H9 (cell line): Measurements from ENCODE around the gene CUL4A. TPM values are rescaled to one million over a fixed set of nuclear protein-coding genes. Genes with fewer than 3 reads are reported as not detected.

ENCODE experiments used
- DNase-seq: peaks from one replicate; pipeline ENCODE4 v3.0.0-alpha.2; 2017
- H2AFZ ChIP-seq: one replicate; pipeline ENCODE4 v1.6.1; 2013; ENCODE audit warnings: mild to moderate bottlenecking, low read length, control low read depth, moderate library complexity
- H2AK5ac ChIP-seq: 2 replicates; pipeline ENCODE4 v1.6.1; 2013; ENCODE audit warnings: low read length, control low read depth, mixed read lengths; ENCODE audit not compliant: insufficient read length
- H2BK120ac ChIP-seq: one replicate; pipeline ENCODE4 v1.6.1; 2013; ENCODE audit warnings: low read depth, mild to moderate bottlenecking, low read length, control low read depth, inconsistent platforms; ENCODE audit not compliant: poor library complexity, severe bottlenecking
- H2BK12ac ChIP-seq: 2 replicates; pipeline ENCODE4 v1.6.1; 2013; ENCODE audit warnings: low read length, control low read depth, mixed read lengths, low read depth; ENCODE audit not compliant: insufficient read length
- H2BK15ac ChIP-seq: 2 replicates; pipeline ENCODE4 v1.6.1; 2013; ENCODE audit warnings: low read depth, low read length, control low read depth
- H2BK20ac ChIP-seq: one replicate; pipeline ENCODE4 v1.6.1; 2013; ENCODE audit warnings: low read depth, mild to moderate bottlenecking, low read length, control low read depth, inconsistent platforms; ENCODE audit not compliant: poor library complexity, severe bottlenecking
- H2BK5ac ChIP-seq: 2 replicates; pipeline ENCODE4 v1.6.1; 2013; ENCODE audit warnings: low read length, control low read depth, mixed read lengths; ENCODE audit not compliant: insufficient read length
- H3K14ac ChIP-seq: 2 replicates; pipeline ENCODE4 v1.6.1; 2013; ENCODE audit warnings: low read length, control low read depth; ENCODE audit not compliant: insufficient read depth
- H3K18ac ChIP-seq: 2 replicates; pipeline ENCODE4 v1.6.1; 2013; ENCODE audit warnings: low read depth, mild to moderate bottlenecking, mixed read lengths, low read length, control low read depth; ENCODE audit not compliant: insufficient read length
- H3K23ac ChIP-seq: 2 replicates; pipeline ENCODE4 v1.6.1; 2013; ENCODE audit warnings: low read length, control low read depth, mixed read lengths, low read depth; ENCODE audit not compliant: insufficient read length
- H3K23me2 ChIP-seq: 2 replicates; pipeline ENCODE4 v1.6.1; 2013; ENCODE audit warnings: low read depth, mild to moderate bottlenecking, mixed read lengths, low read length, control low read depth; ENCODE audit not compliant: insufficient read length, poor library complexity, severe bottlenecking
- H3K27ac ChIP-seq: 2 replicates; pipeline ENCODE4 v1.5.1; 2013; ENCODE audit warnings: low read length, control low read depth, mixed read lengths, low read depth; ENCODE audit not compliant: insufficient read length
- H3K27me3 ChIP-seq: 2 replicates; pipeline ENCODE4 v1.6.1; 2013; ENCODE audit warnings: low read length, control low read depth, inconsistent platforms; ENCODE audit not compliant: insufficient read depth
- H3K4ac ChIP-seq: 2 replicates; pipeline ENCODE4 v1.6.1; 2013; ENCODE audit warnings: low read depth, mild to moderate bottlenecking, control low read depth, inconsistent platforms, low read length, moderate library complexity
- H3K4me1 ChIP-seq: 2 replicates; pipeline ENCODE4 v1.6.1; 2013; ENCODE audit warnings: low read length, control low read depth, inconsistent platforms; ENCODE audit not compliant: insufficient read depth
- H3K4me2 ChIP-seq: 2 replicates; pipeline ENCODE4 v1.6.1; 2013; ENCODE audit warnings: low read length, control low read depth, mixed read lengths; ENCODE audit not compliant: insufficient read length, insufficient read depth
- H3K56ac ChIP-seq: 2 replicates; pipeline ENCODE4 v1.6.1; 2013; ENCODE audit warnings: low read depth, mild to moderate bottlenecking, mixed read lengths, low read length, control low read depth; ENCODE audit not compliant: insufficient read length
- H3K79me1 ChIP-seq: 2 replicates; pipeline ENCODE4 v1.6.1; 2013; ENCODE audit warnings: low read depth, mild to moderate bottlenecking, moderate library complexity, low read length, control low read depth, inconsistent platforms; ENCODE audit not compliant: insufficient read depth, poor library complexity, severe bottlenecking
- H3K79me2 ChIP-seq: 2 replicates; pipeline ENCODE4 v1.6.1; 2013; ENCODE audit warnings: low read length, control low read depth, inconsistent platforms; ENCODE audit not compliant: insufficient read depth
- H3K9ac ChIP-seq: 2 replicates; pipeline ENCODE4 v1.6.1; 2013; ENCODE audit warnings: low read length, control low read depth, mixed read lengths; ENCODE audit not compliant: insufficient read length; ENCODE audit errors: extremely low read depth
- H3K9me3 ChIP-seq: one replicate; pipeline ENCODE4 v1.6.1; 2013; ENCODE audit warnings: low read depth, low read length, inconsistent platforms; ENCODE audit not compliant: control insufficient read depth
- H3T11ph ChIP-seq: one replicate; pipeline ENCODE4 v1.6.1; 2013; ENCODE audit warnings: mild to moderate bottlenecking, low read length, control low read depth, inconsistent platforms
- H4K20me1 ChIP-seq: one replicate; pipeline ENCODE4 v1.6.1; 2013; ENCODE audit not compliant: control insufficient read depth, insufficient read length, insufficient read depth
- H4K5ac ChIP-seq: 2 replicates; pipeline ENCODE4 v1.6.1; 2013; ENCODE audit warnings: low read depth, mild to moderate bottlenecking, mixed read lengths, low read length, control low read depth; ENCODE audit not compliant: insufficient read length
- H4K8ac ChIP-seq: replicated peaks from 2 replicates; pipeline ENCODE4 v1.6.1; 2013; ENCODE audit warnings: low read length, control low read depth, mixed read lengths, low read depth; ENCODE audit not compliant: insufficient read length
- H4K91ac ChIP-seq: 2 replicates; pipeline ENCODE4 v1.6.1; 2013; ENCODE audit warnings: low read depth, mild to moderate bottlenecking, moderate library complexity, mixed read lengths, low read length, control low read depth; ENCODE audit not compliant: insufficient read length
- H3K27ac Mint-ChIP-seq, 3 experiments: 2 replicates in 2 of 3; 3 replicates in 1 of 3; pipeline ENCODE4 v1.8.0; 2020 to 2021; ENCODE audit warnings: mixed read lengths in 3 of 3, mild to moderate bottlenecking in 1 of 3, moderate library complexity in 1 of 3
- H3K27me3 Mint-ChIP-seq: 2 replicates; pipeline ENCODE4 v1.8.0; 2021; ENCODE audit warnings: low read depth, mild to moderate bottlenecking, moderate library complexity, mixed read lengths
- H3K36me3 Mint-ChIP-seq, 3 experiments: 2 replicates in 2 of 3; 3 replicates in 1 of 3; pipeline ENCODE4 v1.8.0; 2020 to 2021; ENCODE audit warnings: low read depth in 3 of 3, mixed read lengths in 3 of 3; ENCODE audit not compliant: insufficient read depth in 1 of 3
- H3K4me1 Mint-ChIP-seq, 2 experiments: 2 replicates each; pipeline ENCODE4 v1.8.0; 2020; ENCODE audit warnings: mixed read lengths in 2 of 2
- H3K4me3 Mint-ChIP-seq, 2 experiments: 2 replicates in 1 of 2; 3 replicates in 1 of 2; pipeline ENCODE4 v1.8.0; 2020 to 2021; ENCODE audit warnings: mild to moderate bottlenecking in 2 of 2, mixed read lengths in 2 of 2, moderate library complexity in 1 of 2
- H3K9me3 Mint-ChIP-seq, 2 experiments: 2 replicates in 1 of 2; 3 replicates in 1 of 2; pipeline ENCODE4 v1.8.0; 2020; ENCODE audit warnings: mild to moderate bottlenecking in 2 of 2, mixed read lengths in 2 of 2, moderate library complexity in 1 of 2
- WGBS: extraction: QIAGEN DNeasy Blood & Tissue Kit; methylation state at CpG from one replicate; pipeline ENCODE4 v1.1.7; 2013; ENCODE audit warnings: missing lambda C conversion rate, low lambda C conversion rate, mixed read lengths; ENCODE audit not compliant: insufficient read length; ENCODE audit errors: extremely low coverage; 5-methylcytosine and 5-hydroxymethylcytosine counted together
- total RNA-seq: library from RNA; stranded (reverse); gene quantifications from 2 replicates; pipeline ENCODE4 v1.2.1, GENCODE V29; 2021
- TF ChIP-seq, protein P1 (sequence below): fragments of 200-600 bp; sonication (generic); conservative IDR thresholded peaks from 3 replicates; pipeline ENCODE4 v1.8.0; 2021; ENCODE audit warnings: antibody characterized with exemption, mild to moderate bottlenecking

CUL4A gene
- total RNA-seq, 1 experiment from 2014 or later, result 97.9 TPM

DNA sequence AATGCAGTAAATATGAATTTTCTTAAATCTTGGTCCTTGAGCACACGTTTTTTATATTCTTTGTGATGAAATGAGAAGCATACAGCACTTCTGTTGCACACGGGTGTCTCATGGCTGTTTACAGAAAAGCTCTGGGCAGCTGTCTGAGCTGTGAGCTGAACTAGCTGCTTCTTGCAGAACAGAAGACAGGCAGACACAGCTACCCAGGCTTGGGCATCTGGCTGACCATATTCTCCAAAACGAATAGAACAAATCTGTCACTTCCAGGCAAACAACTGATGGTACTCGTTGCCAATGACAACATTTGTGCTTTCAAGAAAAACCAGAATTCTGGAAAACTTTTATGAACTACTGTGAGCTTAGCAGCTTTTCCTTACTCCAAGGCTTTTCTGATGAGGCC is 17.1 kb upstream of the CUL4A start:
- H3K23me2 ChIP-seq, result no peaks in the 10 kb centered on the region

More for the DNA sequence above, 17.1 kb upstream of the CUL4A start:
- Histone ChIP-seq H3K18ac (no peak overlapping the region), H3K14ac (no peak overlapping the region), H3K79me2 (no peaks in the 10 kb centered on the region), H3K79me1 (no peaks in the 10 kb centered on the region), H2BK20ac (no peak overlapping the region), H3K27ac (no peak overlapping the region), H4K8ac (no peak overlapping the region), H2BK12ac (no peak overlapping the region), H3K27me3 (no peaks in the 10 kb centered on the region), H4K5ac (no peak overlapping the region), H4K20me1 (no peaks in the 10 kb centered on the region), H3T11ph (no peak overlapping the region), H2BK15ac (no peak overlapping the region), H2AFZ (no peak overlapping the region), H3K4me1 (no peaks in the 10 kb centered on the region), H2BK5ac (no peak overlapping the region), H4K91ac (no peak overlapping the region), H3K56ac (no peak overlapping the region), H3K9ac (no peak overlapping the region), H3K23ac (no peak overlapping the region), H3K9me3 (no peaks in the 10 kb centered on the region), H2AK5ac (no peak overlapping the region), H2BK120ac (no peak overlapping the region), H3K4ac (no peak overlapping the region), H3K4me2 (no peak overlapping the region)
- Mint-ChIP-seq H3K27me3 (no peaks in the 10 kb centered on the region), H3K4me3 (no peak overlapping the region), H3K9me3 (no peaks in the 10 kb centered on the region), H3K27ac (no peak overlapping the region), H3K36me3 (peaks cover 58 to 90% (median 86%) of the 10 kb centered on the region in 3 experiments), H3K4me1 (no peaks in the 10 kb centered on the region; a peak in 1 of 4 replicates)
- TF ChIP-seq, protein P1, sequence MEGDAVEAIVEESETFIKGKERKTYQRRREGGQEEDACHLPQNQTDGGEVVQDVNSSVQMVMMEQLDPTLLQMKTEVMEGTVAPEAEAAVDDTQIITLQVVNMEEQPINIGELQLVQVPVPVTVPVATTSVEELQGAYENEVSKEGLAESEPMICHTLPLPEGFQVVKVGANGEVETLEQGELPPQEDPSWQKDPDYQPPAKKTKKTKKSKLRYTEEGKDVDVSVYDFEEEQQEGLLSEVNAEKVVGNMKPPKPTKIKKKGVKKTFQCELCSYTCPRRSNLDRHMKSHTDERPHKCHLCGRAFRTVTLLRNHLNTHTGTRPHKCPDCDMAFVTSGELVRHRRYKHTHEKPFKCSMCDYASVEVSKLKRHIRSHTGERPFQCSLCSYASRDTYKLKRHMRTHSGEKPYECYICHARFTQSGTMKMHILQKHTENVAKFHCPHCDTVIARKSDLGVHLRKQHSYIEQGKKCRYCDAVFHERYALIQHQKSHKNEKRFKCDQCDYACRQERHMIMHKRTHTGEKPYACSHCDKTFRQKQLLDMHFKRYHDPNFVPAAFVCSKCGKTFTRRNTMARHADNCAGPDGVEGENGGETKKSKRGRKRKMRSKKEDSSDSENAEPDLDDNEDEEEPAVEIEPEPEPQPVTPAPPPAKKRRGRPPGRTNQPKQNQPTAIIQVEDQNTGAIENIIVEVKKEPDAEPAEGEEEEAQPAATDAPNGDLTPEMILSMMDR, result no peak
- DNase-seq, result no peak
- no CpG with 5 or more reads among the region's 4 CpGs for WGBS
